Measurements from ENCODE around the gene KMT5C.

The KMT5C gene

GRCh38 chr19:55339889-55340783 lies 460 bp downstream of the KMT5C start (continued):
- TF ChIP-seq GLIS2 (tag by site-specific recombination; IDR thresholded peaks at IDR 0.05) (no peak), SALL2 (tag by site-specific recombination; IDR thresholded peaks at IDR 0.05; ENCODE audit: borderline replicate concordance) (0 out of 2 replicates have a peak, but pooled peaks have one; percentile 63), ZNF423 (tag by site-specific recombination; IDR thresholded peaks at IDR 0.05) (no peak), ZNF596 (tag by site-specific recombination; IDR thresholded peaks at IDR 0.05) (no peak), ZNF18 (tag by site-specific recombination; IDR thresholded peaks at IDR 0.05) (no peak), ZXDB (tag by site-specific recombination; IDR thresholded peaks at IDR 0.05) (no peak), ZNF785 (tag by site-specific recombination; IDR thresholded peaks at IDR 0.05) (no peak), ZNF174 (tag by site-specific recombination; IDR thresholded peaks at IDR 0.05) (no peak), ZBTB6 (tag by site-specific recombination; IDR thresholded peaks at IDR 0.05) (no peak), ZNF280C (tag by site-specific recombination; IDR thresholded peaks at IDR 0.05) (no peak), KLF7 (tag by site-specific recombination; IDR thresholded peaks at IDR 0.05; ENCODE audit: borderline replicate concordance) (no peak), ZBTB1 (tag by site-specific recombination; IDR thresholded peaks at IDR 0.05) (no peak), ZNF624 (tag by site-specific recombination; IDR thresholded peaks at IDR 0.05) (no peak), ZNF837 (tag by site-specific recombination; IDR thresholded peaks at IDR 0.05) (no peak), ZNF449 (tag by site-specific recombination; IDR thresholded peaks at IDR 0.05) (no peak), ZNF121 (tag by site-specific recombination; IDR thresholded peaks at IDR 0.05) (no peak), ZSCAN18 (tag by site-specific recombination; IDR thresholded peaks at IDR 0.05) (0 out of 2 replicates have a peak, but pooled peaks have one; percentile 9), KLF10 (tag by site-specific recombination; IDR thresholded peaks at IDR 0.05) (no peak), ZNF501 (tag by site-specific recombination; IDR thresholded peaks at IDR 0.05) (0 out of 2 replicates have a peak, but pooled peaks have one; percentile 39), PRDM1 (tag by site-specific recombination; IDR thresholded peaks at IDR 0.05) (peak; percentile 53), CTCF (tag by site-specific recombination; IDR thresholded peaks at IDR 0.05) (no peak), ZNF341 (tag by site-specific recombination; IDR thresholded peaks at IDR 0.05; ENCODE audit: low read depth) (0 out of 2 replicates have a peak, but pooled peaks have one; percentile 12), ZNF169 (tag by site-specific recombination; IDR thresholded peaks at IDR 0.05) (no peak), ZNF324 (tag by site-specific recombination; IDR thresholded peaks at IDR 0.05) (no peak), ZBTB20 (tag by site-specific recombination; IDR thresholded peaks at IDR 0.05) (0 out of 2 replicates have a peak, but pooled peaks have one; percentile 15), ZNF211 (tag by site-specific recombination; IDR thresholded peaks at IDR 0.05; ENCODE audit: low read depth) (no peak), SP7 (tag by site-specific recombination; IDR thresholded peaks at IDR 0.05) (no peak)
